ENCODE data around the gene TRIP4.

GRCh38 chr15:64437982-64438381, 50.3 kb downstream of the TRIP4 start:
- TF ChIP-seq ZNF785 (CRISPR knock-in tag; IDR thresholded peaks at IDR 0.05) (no peak), ARID3B (CRISPR knock-in tag; IDR thresholded peaks at IDR 0.05; ENCODE audit: borderline replicate concordance) (no peak), JUND (IDR thresholded peaks at IDR 0.05; ENCODE audit: borderline replicate concordance, low read depth, low read length) (no peak), JUND (tag; IDR thresholded peaks at IDR 0.05; ENCODE audit: borderline replicate concordance, low read depth, low read length) (no peak), HMG20B (CRISPR knock-in tag; IDR thresholded peaks at IDR 0.05) (no peak), LEF1 (IDR thresholded peaks at IDR 0.05) (no peak), CTCF (IDR thresholded peaks at IDR 0.05 in 2 of 3, conservative IDR thresholded peaks at IDR 0.05 in 1 of 3; ENCODE audit: insufficient read depth in 2 of 3, low read depth in 1 of 3, low read length in 3 of 3) (no peak), POLR2AphosphoS5 (IDR thresholded peaks at IDR 0.05; ENCODE audit: control insufficient read depth, insufficient read depth, low read depth, low read length) (no peak), ZBTB26 (CRISPR knock-in tag; IDR thresholded peaks at IDR 0.05) (no peak), EZH2 (IDR thresholded peaks at IDR 0.05; ENCODE audit: borderline replicate concordance, low read depth, low read length) (no peak), MXI1 (IDR thresholded peaks at IDR 0.05; ENCODE audit: low read depth, low read length) (no peak), HDAC6 (IDR thresholded peaks at IDR 0.05; ENCODE audit: low read depth, low read length) (no peak), ZFP30 (CRISPR knock-in tag; IDR thresholded peaks at IDR 0.05; ENCODE audit: borderline replicate concordance) (no peak), MAX (CRISPR knock-in tag; IDR thresholded peaks at IDR 0.05) (no peak)

Measured in K562 (cell line).